ENCODE data around the gene PRR27.
"Not testable (repeated sequence)": the region's sequence is repeated elsewhere in the genome, so short reads cannot be mapped to it uniquely, and the experiment has no call there.

The PRR27 gene

DNA sequence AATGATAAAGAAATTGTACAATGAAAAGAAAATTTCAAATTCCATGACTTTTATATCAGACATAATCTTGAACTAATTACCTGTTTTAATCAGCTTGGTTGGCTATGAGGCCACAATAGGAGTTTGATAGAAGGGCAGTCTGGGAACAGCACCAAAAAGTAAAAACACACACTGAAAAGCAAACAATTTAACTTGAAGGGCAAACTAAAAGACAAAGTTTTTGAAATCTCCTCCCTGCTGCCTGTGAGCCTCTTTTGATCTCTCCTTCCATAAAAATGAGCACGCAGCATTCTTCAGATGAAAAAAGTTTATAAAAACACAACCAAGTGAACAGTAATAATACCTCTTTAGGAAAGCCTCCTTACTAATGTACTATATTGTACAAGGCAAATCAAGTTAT lies 49.6 kb downstream of the PRR27 start:
- DNase-seq, result no peak

DNA sequence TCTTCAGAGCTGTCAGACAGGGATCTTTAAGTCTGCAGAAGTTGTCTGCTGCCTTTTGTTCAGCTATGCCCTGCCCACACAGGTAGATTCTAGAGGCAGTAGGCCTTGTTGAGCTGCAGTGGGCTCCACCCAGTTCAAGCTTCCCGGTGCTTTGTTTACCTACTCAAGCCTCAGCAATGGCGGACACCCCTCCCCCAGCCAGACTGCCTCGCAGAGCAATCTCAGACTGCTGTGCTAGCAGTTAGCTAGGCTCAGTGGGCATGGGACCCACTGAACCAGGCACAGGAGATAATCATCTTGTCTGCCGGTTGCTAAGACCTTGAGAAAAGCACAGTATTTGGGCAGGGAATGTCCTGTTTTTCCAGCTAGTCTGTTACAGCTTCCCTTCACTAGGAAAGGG lies 58.7 kb downstream of the PRR27 start:
- not testable (repeated sequence) for DNase-seq
